HEK293 (cell line): ENCODE results near the gene CRYBB1.

ENCODE experiments used
- CTCF ChIP-seq: fragments of 450-650 bp; formaldehyde crosslinking; IDR thresholded peaks from 2 replicates; pipeline ENCODE4 v1.5.1; 2016; ENCODE audit warnings: missing biosample characterization, missing genetic modification characterization
- GLI4 ChIP-seq: fragments of 450-650 bp; formaldehyde crosslinking; IDR thresholded peaks from 2 replicates; pipeline ENCODE4 v1.5.1; 2016; ENCODE audit warnings: missing biosample characterization, missing genetic modification characterization
- REST ChIP-seq: fragments of 450-650 bp; formaldehyde crosslinking; IDR thresholded peaks from 2 replicates; pipeline ENCODE4 v1.5.1; 2016; ENCODE audit warnings: missing biosample characterization, missing genetic modification characterization

- TF ChIP-seq CTCF (no peak), GLI4 (tag by site-specific recombination) (no peak), REST (tag by site-specific recombination) (no peak)
Measured at GRCh38 chr22:26616650-26617049, 1.2 kb downstream of the CRYBB1 start.
